Body of pancreas (tissue), 4 donors: ENCODE results near the gene TEAD3. TPM values are rescaled to one million over a fixed set of nuclear protein-coding genes. Genes with fewer than 3 reads are reported as not detected.

Experiments
- ATAC-seq: fragments of 150-250 bp; one replicate; pipeline ENCODE4 v1.9.1; 2016
- DNase-seq, 4 donors: peaks; one replicate each; pipeline ENCODE4 v3.0.0-alpha.2; 2019
- H3K27ac ChIP-seq, 4 donors: fragments of 200-600 bp; sonication (generic); 1 replicate in 3 of 4; 2 replicates in 1 of 4; pipeline versions ENCODE4 v1.5.1 to v1.6.1; 2016 to 2019; ENCODE audit warnings: mild to moderate bottlenecking in 1 of 4, mixed read lengths in 1 of 4, moderate library complexity in 1 of 4
- H3K27me3 ChIP-seq, 2 donors: fragments of 200-600 bp; sonication (generic); one replicate each; pipeline ENCODE4 v1.6.0; 2016; ENCODE audit warnings: mild to moderate bottlenecking in 1 of 2
- H3K36me3 ChIP-seq, 2 donors: fragments of 200-600 bp; sonication (generic); replicated peaks in 1 of 2; 2 replicates each; pipeline ENCODE4 v1.5.1; 2016; ENCODE audit warnings: low read depth in 2 of 2; ENCODE audit not compliant: insufficient read depth in 1 of 2
- H3K4me1 ChIP-seq: fragments of 200-600 bp; sonication (generic); one replicate; pipeline ENCODE4 v1.6.0; 2016
- H3K4me3 ChIP-seq, 2 donors: fragments of 200-600 bp; sonication (generic); 1 replicate in 1 of 2; 2 replicates in 1 of 2; pipeline ENCODE4 v1.5.1; 2016 to 2019
- H3K9me3 ChIP-seq, 3 donors: fragments of 200-600 bp; sonication (generic); 1 replicate in 2 of 3; 2 replicates in 1 of 3; pipeline ENCODE4 v1.5.1; 2016
- CTCF ChIP-seq, 7 experiments: fragments of 450-650 bp in 4 of 7; fragments of 200-600 bp in 3 of 7; sonication (generic) in 3 of 7; IDR thresholded peaks; one replicate each; pipeline ENCODE4 v1.5.1; 2016 to 2019; ENCODE audit warnings: antibody characterized with exemption in 7 of 7
- POLR2A ChIP-seq, 3 donors: fragments of 450-650 bp; IDR thresholded peaks; one replicate each; pipeline ENCODE4 v1.6.1; 2016; ENCODE audit warnings: antibody characterized with exemption in 3 of 3, mild to moderate bottlenecking in 2 of 3
- WGBS, 2 donors: methylation state at CpG; one replicate each; pipeline ENCODE4 v1.1.5; 2017; 5-methylcytosine and 5-hydroxymethylcytosine counted together
- intact Hi-C: fragments of 100-400 bp; cut with DNase I; formaldehyde crosslinking; loops from one replicate; pipeline ENCODE4 v1.15.1; 2023
- total RNA-seq, 2 donors: library from RNA; depleted of rRNA; stranded (reverse); fragments of >200 nt; gene quantifications; one replicate each; pipeline ENCODE4 v1.1.0, GENCODE V29; 2016

Gene TEAD3
- total RNA-seq, 2 donors from 2014 or later, result 6.5 to 8.9 TPM

- ATAC-seq (no peak), DNase-seq (no peak)
- Histone ChIP-seq H3K4me3 (no peak overlapping the region), H3K36me3 (peaks cover 0 to 4% of the 10 kb centered on the region in 2 donors), H3K9me3 (no peaks in the 10 kb centered on the region), H3K27ac (peak overlapping the region in 1 of 4 donors; percentile 92), H3K4me1 (peaks cover 36% of the 10 kb centered on the region), H3K27me3 (no peaks in the 10 kb centered on the region)
- WGBS, 2 donors, result 63 to 71% methylated on average over 3 of the region's 3 CpGs
- intact Hi-C loops, result no loop called here
- TF ChIP-seq POLR2A (IDR thresholded peaks at IDR 0.05) (no peak), CTCF (IDR thresholded peaks at IDR 0.05) (no peak)
Measured at GRCh38 chr6:35470663-35471120, 26.2 kb downstream of the TEAD3 start.

- Histone ChIP-seq H3K9me3 (no peaks in the 10 kb centered on the region), H3K4me3 (peak overlapping the region; percentile 43 to 77), H3K4me1 (peaks cover 36% of the 10 kb centered on the region), H3K36me3 (peaks cover 0 to 4% of the 10 kb centered on the region in 2 donors), H3K27ac (peak overlapping the region; percentile 16 to 92 (median 92)), H3K27me3 (no peaks in the 10 kb centered on the region)
- no peak for TF ChIP-seq POLR2A (IDR thresholded peaks at IDR 0.05)
- no peak for TF ChIP-seq CTCF (IDR thresholded peaks at IDR 0.05)
- intact Hi-C loops, result no loop called here
- no peak for ATAC-seq
- 37 to 43% methylated on average over 17 to 18 of the region's 18 CpGs for WGBS, 2 donors
- peak in 3 of 4 donors; percentile 49 to 63 (median 52) for DNase-seq
Measured at GRCh38 chr6:35469751-35470662, 26.9 kb downstream of the TEAD3 start.

GRCh38 chr6:35468980-35469750, 27.7 kb downstream of the TEAD3 start:
- H3K4me3 ChIP-seq, result peak overlapping the region; percentile 43 to 77
- H3K36me3 ChIP-seq, result peaks cover 0 to 4% of the 10 kb centered on the region in 2 donors
- 3 to 6% methylated on average over 12 to 36 of the region's 37 CpGs for WGBS, 2 donors
- H3K27me3 ChIP-seq, result no peaks in the 10 kb centered on the region
- ATAC-seq, result peak; percentile 11
- no peak for DNase-seq
- no peaks in the 10 kb centered on the region for H3K9me3 ChIP-seq
- H3K4me1 ChIP-seq, result peaks cover 36% of the 10 kb centered on the region
- TF ChIP-seq CTCF (IDR thresholded peaks at IDR 0.05) (no peak), POLR2A (IDR thresholded peaks at IDR 0.05) (peak in 1 of 3 donors; percentile 6)
- intact Hi-C loops, result no loop called here
- H3K27ac ChIP-seq, result peak overlapping the region; percentile 80 to 92 (median 92)

GRCh38 chr6:35468181-35468979, 28.5 kb downstream of the TEAD3 start, which contains the start of gene RPL10A:
RPL10A (plus strand) TSS chr6:35468401; CDS start chr6:35468435, 34 bp downstream.
- intact Hi-C loops, result no loop called here
- WGBS, 2 donors, result 0 to 1% methylated on average over 11 to 76 of the region's 86 CpGs

More at GRCh38 chr6:35468181-35468979, 28.5 kb downstream of the TEAD3 start, which contains the start of gene RPL10A:
- Histone ChIP-seq H3K4me3 (peak within 1 kb of the TSS; percentile 43 to 77), H3K27me3 (no peaks in the 10 kb centered on the region), H3K4me1 (peaks cover 36% of the 10 kb centered on the region), H3K9me3 (no peaks in the 10 kb centered on the region), H3K36me3 (peaks cover 0 to 4% of the 10 kb centered on the region in 2 donors), H3K27ac (peak within 1 kb of the TSS; percentile 80 to 92 (median 92))
- TF ChIP-seq POLR2A (IDR thresholded peaks at IDR 0.05) (peak; percentile 76 to 96 (median 96)), CTCF (IDR thresholded peaks at IDR 0.05) (peak; percentile 94 to 99 (median 96))
- ATAC-seq (peak; percentile 93), DNase-seq (peak; percentile 96 to 98 (median 98))
